GM12874 (cell line): Measurements from ENCODE around the gene ASCC3.

Experiments used
- TF ChIP-seq, protein P1 (sequence below): IDR thresholded peaks from 2 replicates; pipeline ENCODE4 v1.5.1; 2011; ENCODE audit warnings: low read depth, mild to moderate bottlenecking, control low read depth, low read length, moderate library complexity; ENCODE audit not compliant: insufficient read depth

The ASCC3 gene

DNA sequence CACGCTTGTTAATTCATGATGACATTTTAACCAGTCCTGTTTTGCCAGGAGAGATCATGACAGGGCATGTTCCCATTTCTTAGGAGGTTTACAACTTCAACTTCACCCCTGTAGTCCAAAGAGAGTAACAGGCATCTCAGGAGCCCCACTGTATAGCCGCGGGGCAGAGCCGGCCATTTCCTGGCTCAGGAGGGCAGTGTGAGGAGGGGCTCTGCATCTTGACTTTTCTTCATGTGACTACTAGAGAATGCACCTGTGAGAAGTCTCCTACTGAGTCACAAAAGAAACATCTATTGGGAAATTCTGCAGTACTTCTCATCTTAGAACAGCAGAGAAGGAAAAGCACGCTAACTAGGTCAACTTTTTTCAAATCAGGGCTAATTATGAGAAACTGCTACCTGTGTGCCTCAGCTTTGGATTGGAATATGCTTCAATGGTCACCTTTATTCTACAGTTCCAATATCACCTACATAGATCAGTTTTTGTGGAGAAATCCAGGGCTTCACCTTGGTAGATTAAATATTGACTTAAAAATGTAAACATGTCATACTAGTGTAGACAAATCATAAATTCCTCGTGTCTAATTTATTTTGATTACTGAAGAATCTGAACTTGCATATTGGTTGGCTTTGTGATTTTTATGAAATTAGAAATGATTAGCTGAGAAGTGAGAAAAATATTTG, 387.8 kb downstream of the ASCC3 start:
- TF ChIP-seq, protein P1, sequence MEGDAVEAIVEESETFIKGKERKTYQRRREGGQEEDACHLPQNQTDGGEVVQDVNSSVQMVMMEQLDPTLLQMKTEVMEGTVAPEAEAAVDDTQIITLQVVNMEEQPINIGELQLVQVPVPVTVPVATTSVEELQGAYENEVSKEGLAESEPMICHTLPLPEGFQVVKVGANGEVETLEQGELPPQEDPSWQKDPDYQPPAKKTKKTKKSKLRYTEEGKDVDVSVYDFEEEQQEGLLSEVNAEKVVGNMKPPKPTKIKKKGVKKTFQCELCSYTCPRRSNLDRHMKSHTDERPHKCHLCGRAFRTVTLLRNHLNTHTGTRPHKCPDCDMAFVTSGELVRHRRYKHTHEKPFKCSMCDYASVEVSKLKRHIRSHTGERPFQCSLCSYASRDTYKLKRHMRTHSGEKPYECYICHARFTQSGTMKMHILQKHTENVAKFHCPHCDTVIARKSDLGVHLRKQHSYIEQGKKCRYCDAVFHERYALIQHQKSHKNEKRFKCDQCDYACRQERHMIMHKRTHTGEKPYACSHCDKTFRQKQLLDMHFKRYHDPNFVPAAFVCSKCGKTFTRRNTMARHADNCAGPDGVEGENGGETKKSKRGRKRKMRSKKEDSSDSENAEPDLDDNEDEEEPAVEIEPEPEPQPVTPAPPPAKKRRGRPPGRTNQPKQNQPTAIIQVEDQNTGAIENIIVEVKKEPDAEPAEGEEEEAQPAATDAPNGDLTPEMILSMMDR = no peak

DNA sequence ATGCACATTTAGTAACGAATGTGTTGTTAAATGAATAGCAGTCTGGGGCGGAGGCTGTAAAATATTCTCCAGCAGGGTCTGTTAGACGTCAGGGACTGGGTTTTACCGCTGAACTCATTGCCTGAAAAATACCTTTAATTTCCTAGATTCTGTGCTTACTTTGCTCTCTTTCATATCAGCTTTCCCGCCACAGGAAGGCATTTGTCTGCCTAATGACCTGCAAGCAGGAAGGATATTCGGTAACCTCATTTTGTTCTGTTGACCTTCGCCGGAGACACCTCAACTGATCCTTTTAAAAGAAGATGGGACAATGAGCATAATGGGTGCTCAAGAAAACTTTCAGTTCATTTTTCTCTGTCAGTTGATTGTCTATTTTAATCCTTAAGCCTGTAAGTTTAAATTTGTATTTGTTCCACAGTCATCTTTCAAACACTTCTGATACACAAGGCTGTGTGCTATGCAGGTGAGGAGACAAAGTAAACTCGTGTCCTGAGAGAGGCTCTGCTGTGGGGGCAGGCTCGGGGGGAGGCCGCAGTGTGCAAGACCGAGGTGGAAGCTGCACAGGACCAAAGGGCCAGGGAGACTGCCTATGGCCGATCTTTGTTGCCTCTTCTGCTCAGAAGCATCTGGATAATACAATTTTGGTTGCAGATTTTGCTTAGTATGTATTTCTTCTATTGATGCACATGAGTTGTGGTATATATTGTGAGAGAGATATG, 389.0 kb downstream of the ASCC3 start:
- TF ChIP-seq, protein P1 = no peak

DNA sequence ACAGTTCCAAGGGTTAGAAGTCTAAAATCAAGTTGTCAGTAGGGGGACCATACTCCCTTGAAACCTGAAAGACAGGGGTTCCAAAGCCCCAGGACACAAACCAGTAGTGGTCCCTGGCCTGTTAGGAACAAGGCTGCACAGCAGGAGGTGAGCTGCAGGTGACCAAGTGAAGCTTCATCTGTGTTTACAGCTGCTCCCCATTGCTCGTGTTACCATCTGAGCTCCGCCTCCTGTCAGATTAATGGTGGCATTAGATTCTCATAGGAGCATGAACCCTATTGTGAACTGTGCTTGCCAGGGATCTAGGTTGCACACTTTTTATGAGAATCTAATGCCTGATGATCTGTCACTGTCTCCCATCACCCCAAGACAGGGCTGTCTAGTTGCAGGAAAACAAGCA, 391.1 kb downstream of the ASCC3 start:
- TF ChIP-seq, protein P1 = no peak

DNA sequence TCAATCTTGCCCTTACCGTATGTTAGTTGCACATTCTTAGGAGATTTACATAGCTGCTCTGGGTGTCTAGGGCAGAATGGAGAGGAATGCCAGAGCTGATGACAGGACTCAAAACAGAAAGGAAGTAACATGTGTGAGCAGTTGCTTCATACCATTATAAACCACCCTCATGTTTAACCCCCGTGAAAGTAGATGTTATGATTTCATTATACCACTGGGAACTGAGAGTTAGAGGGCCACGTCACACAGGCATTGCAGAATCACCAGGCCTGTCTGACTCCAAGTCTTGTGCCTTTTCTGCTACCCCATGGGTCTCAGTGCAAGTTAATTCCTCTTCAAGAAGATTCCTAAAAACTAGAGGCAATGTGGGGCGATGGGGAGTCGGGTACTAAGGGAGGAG, 392.9 kb downstream of the ASCC3 start:
- TF ChIP-seq, protein P1 = no peak

DNA sequence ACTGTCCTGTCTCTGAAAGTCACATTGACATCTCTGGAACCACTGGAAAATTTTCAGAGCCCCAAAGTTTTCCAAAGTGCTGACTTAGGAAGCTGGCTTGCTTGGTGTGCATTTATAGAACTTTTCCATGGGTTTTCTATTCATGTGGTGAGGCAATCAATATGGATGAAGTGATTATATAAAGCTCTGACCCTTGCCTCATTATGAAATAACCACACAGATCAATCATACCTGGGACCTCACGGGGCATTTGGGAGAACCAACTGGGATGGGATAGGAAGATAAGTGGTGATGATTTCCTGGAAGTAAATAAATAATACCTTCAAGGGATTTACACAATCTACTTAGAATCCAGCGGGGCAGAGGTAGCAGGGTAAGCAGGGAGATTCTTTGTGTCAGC, 393.5 kb downstream of the ASCC3 start:
- TF ChIP-seq, protein P1 = no peak

DNA sequence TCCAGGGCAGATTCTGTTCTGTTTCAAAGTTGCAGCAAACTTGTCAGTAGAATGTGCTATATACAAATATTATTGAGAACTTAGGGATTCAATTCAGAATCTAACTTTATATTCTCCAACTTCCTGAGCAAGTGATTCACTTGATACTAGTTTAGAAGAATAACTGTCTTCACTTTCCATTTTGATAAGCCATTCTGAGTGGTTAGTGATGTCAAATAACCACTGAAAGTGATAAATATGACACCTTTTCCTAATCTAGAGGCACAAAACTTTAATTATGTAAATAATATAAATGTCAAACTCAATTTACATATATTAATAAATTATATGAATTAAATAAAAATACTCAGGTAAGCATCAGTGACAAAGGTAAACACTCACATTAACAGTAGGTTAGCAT, 395.9 kb downstream of the ASCC3 start:
- TF ChIP-seq, protein P1 = no peak

DNA sequence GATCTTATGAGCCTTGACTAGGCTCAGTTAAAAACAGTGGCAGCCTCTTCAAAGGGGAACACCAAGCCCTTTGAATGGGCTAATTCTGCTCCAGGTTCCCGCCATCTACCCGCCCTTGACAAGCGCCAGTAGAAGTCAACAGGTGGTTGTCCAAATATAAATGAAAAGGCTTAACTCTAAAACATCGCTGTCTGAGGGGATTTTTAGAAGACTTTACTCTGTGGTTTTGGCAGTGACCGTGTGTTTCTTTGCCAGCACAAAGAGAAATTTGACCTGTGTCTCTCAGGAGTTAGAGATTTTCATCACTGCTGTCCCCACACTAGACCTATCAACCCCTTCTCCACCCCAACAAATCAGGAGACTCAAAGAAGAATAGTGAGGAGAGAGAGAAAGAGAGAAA, 396.7 kb downstream of the ASCC3 start:
- TF ChIP-seq, protein P1 = no peak
